Omental fat pad (tissue), 4 donors: ENCODE data around the gene ALG14. TPM values are rescaled to one million over a fixed set of nuclear protein-coding genes. Genes with fewer than 3 reads are reported as not detected.

Source experiments
- ATAC-seq: fragments of 150-250 bp; one replicate; pipeline ENCODE4 v1.9.1; 2016; ENCODE audit warnings: mild to moderate bottlenecking, moderate library complexity; ENCODE audit not compliant: low FRiP score
- DNase-seq: peaks from one replicate; pipeline ENCODE4 v3.0.0-alpha.2; 2019; ENCODE audit warnings: low spot score
- CTCF ChIP-seq, 3 donors: fragments of 450-650 bp; IDR thresholded peaks; one replicate each; pipeline ENCODE4 v1.5.1; 2016 to 2017; ENCODE audit warnings: antibody characterized with exemption in 3 of 3, mild to moderate bottlenecking in 3 of 3, moderate library complexity in 2 of 3
- total RNA-seq, 4 donors: library from RNA; depleted of rRNA; stranded (reverse); fragments of >200 nt; gene quantifications; one replicate each; pipeline ENCODE4 v1.1.0, GENCODE V29; 2016

Gene ALG14
- total RNA-seq, 4 donors from 2014 or later, result 0.79 to 2.8 (median 1.4) TPM

GRCh38 chr1:95018602-95019369, 54.0 kb downstream of the ALG14 start:
- DNase-seq (no peak), ATAC-seq (peak; percentile 68)
- TF ChIP-seq CTCF (IDR thresholded peaks at IDR 0.05), result no peak

GRCh38 chr1:95017775-95018174, 55.0 kb downstream of the ALG14 start:
- no peak for TF ChIP-seq CTCF (IDR thresholded peaks at IDR 0.05)
- ATAC-seq (peak; percentile 52), DNase-seq (no peak)

GRCh38 chr1:95015076-95015475, 57.7 kb downstream of the ALG14 start:
- no peak for ATAC-seq
- no peak for DNase-seq
- TF ChIP-seq CTCF (IDR thresholded peaks at IDR 0.05), result no peak

- DNase-seq (no peak), ATAC-seq (peak; percentile 16)
- no peak for TF ChIP-seq CTCF (IDR thresholded peaks at IDR 0.05)
Measured at GRCh38 chr1:95013950-95014574, 58.7 kb downstream of the ALG14 start.

- ATAC-seq (no peak), DNase-seq (no peak)
- no peak for TF ChIP-seq CTCF (IDR thresholded peaks at IDR 0.05)
Measured at GRCh38 chr1:95012389-95012788, 60.4 kb downstream of the ALG14 start.

- DNase-seq, result no peak
- ATAC-seq, result no peak
- TF ChIP-seq CTCF (IDR thresholded peaks at IDR 0.05), result no peak
Measured at GRCh38 chr1:95010158-95010557, 62.6 kb downstream of the ALG14 start.

- DNase-seq (no peak), ATAC-seq (no peak)
- TF ChIP-seq CTCF (IDR thresholded peaks at IDR 0.05), result no peak
Measured at GRCh38 chr1:95007687-95008086, 65.1 kb downstream of the ALG14 start.
